ENCODE data around the gene ANKRD34B. TPM values are rescaled to one million over a fixed set of nuclear protein-coding genes. Genes with fewer than 3 reads are reported as not detected.

Gene ANKRD34B
- total RNA-seq, 1 donor from 2014 or later: 0.07 TPM

GRCh38 chr5:80594810-80595209, 24.7 kb upstream of the ANKRD34B start:
- no peak for TF ChIP-seq CTCF (conservative IDR thresholded peaks at IDR 0.05)
- Mint-ChIP-seq H3K9me3 (no peaks in the 10 kb centered on the region), H3K27ac (no peak overlapping the region), H3K4me3 (no peak overlapping the region), H3K36me3 (no peaks in the 10 kb centered on the region), H3K4me1 (ENCODE audit: unreplicated experiment) (no peaks in the 10 kb centered on the region), H3K27me3 (no peaks in the 10 kb centered on the region)
- DNase-seq (ENCODE audit: extremely low spot score, unreplicated experiment): no peak

GRCh38 chr5:80592761-80593160, 22.7 kb upstream of the ANKRD34B start:
- Mint-ChIP-seq H3K36me3 (no peaks in the 10 kb centered on the region), H3K27me3 (no peaks in the 10 kb centered on the region), H3K4me1 (ENCODE audit: unreplicated experiment) (no peaks in the 10 kb centered on the region), H3K27ac (no peak overlapping the region), H3K9me3 (no peaks in the 10 kb centered on the region), H3K4me3 (no peak overlapping the region)
- no peak for TF ChIP-seq CTCF (conservative IDR thresholded peaks at IDR 0.05)
- DNase-seq (ENCODE audit: extremely low spot score, unreplicated experiment): no peak

GRCh38 chr5:80592105-80592504, 22.0 kb upstream of the ANKRD34B start:
- Mint-ChIP-seq H3K36me3 (no peaks in the 10 kb centered on the region), H3K4me1 (ENCODE audit: unreplicated experiment) (no peaks in the 10 kb centered on the region), H3K27me3 (no peaks in the 10 kb centered on the region), H3K9me3 (no peaks in the 10 kb centered on the region), H3K27ac (no peak overlapping the region), H3K4me3 (no peak overlapping the region)
- TF ChIP-seq CTCF (conservative IDR thresholded peaks at IDR 0.05): no peak
- DNase-seq (ENCODE audit: extremely low spot score, unreplicated experiment): no peak

- Mint-ChIP-seq H3K36me3 (no peaks in the 10 kb centered on the region), H3K4me3 (no peak overlapping the region), H3K9me3 (no peaks in the 10 kb centered on the region), H3K27ac (no peak overlapping the region), H3K4me1 (ENCODE audit: unreplicated experiment) (no peaks in the 10 kb centered on the region), H3K27me3 (no peaks in the 10 kb centered on the region)
- no peak for TF ChIP-seq CTCF (conservative IDR thresholded peaks at IDR 0.05)
- no peak for DNase-seq (ENCODE audit: extremely low spot score, unreplicated experiment)
These were observed 21.3 kb upstream of the ANKRD34B start for GRCh38 chr5:80591352-80591751.

GRCh38 chr5:80590766-80591165, 20.7 kb upstream of the ANKRD34B start:
- no peak overlapping the region for H3K4me3 Mint-ChIP-seq
- no peaks in the 10 kb centered on the region for H3K9me3 Mint-ChIP-seq

More at GRCh38 chr5:80590766-80591165, 20.7 kb upstream of the ANKRD34B start:
- DNase-seq (ENCODE audit: extremely low spot score, unreplicated experiment): no peak
- no peaks in the 10 kb centered on the region for H3K27me3 Mint-ChIP-seq
- no peaks in the 10 kb centered on the region for H3K4me1 Mint-ChIP-seq (ENCODE audit: unreplicated experiment)
- H3K36me3 Mint-ChIP-seq: no peaks in the 10 kb centered on the region
- no peak overlapping the region for H3K27ac Mint-ChIP-seq
- no peak for TF ChIP-seq CTCF (conservative IDR thresholded peaks at IDR 0.05)

All from type B pancreatic cell (in vitro differentiated cells).